Adrenal gland (tissue), 12 donors: ENCODE results near the gene PHOX2A. TPM values are rescaled to one million over a fixed set of nuclear protein-coding genes. Genes with fewer than 3 reads are reported as not detected.

ENCODE experiments used
- DNase-seq, 7 donors: peaks; one replicate each; pipeline ENCODE4 v3.0.0-alpha.2; 2019 to 2020
- H3K27ac ChIP-seq, 5 donors: fragments of 200-600 bp; sonication (generic) in 4 of 5; 1 replicate in 3 of 5; 2 replicates in 2 of 5; pipeline versions ENCODE4 v1.5.1 to v1.8.0; 2016 to 2020; ENCODE audit warnings: mild to moderate bottlenecking in 1 of 5
- H3K27me3 ChIP-seq: fragments of 200-600 bp; 2 replicates; pipeline ENCODE4 v1.8.0; 2021
- H3K36me3 ChIP-seq, 2 donors: fragments of 200-600 bp; replicated peaks in 1 of 2; 1 replicate in 1 of 2; 2 replicates in 1 of 2; pipeline versions ENCODE4 v1.5.1 to v1.8.0; 2018 to 2022
- H3K4me1 ChIP-seq, 2 donors: fragments of 200-600 bp; replicated peaks in 1 of 2; 1 replicate in 1 of 2; 2 replicates in 1 of 2; pipeline versions ENCODE4 v1.5.1 to v1.8.0; 2018 to 2021
- H3K4me3 ChIP-seq, 4 donors: fragments of 200-600 bp; sonication (generic) in 3 of 4; one replicate each; pipeline ENCODE4 v1.5.1; 2016 to 2018
- H3K9me3 ChIP-seq, 3 donors: fragments of 200-600 bp; sonication (generic) in 1 of 3; replicated peaks in 1 of 3; 1 replicate in 2 of 3; 2 replicates in 1 of 3; pipeline versions ENCODE4 v1.5.1 to v1.8.0; 2016 to 2021
- CTCF ChIP-seq, 6 experiments: fragments of 450-650 bp in 4 of 6; fragments of 200-600 bp in 2 of 6; sonication (generic) in 1 of 6; IDR thresholded peaks; 1 replicate in 5 of 6; 2 replicates in 1 of 6; pipeline versions ENCODE4 v1.5.1 to v1.8.0; 2016 to 2021; ENCODE audit warnings: antibody characterized with exemption in 6 of 6, mild to moderate bottlenecking in 2 of 6, moderate library complexity in 1 of 6
- POLR2A ChIP-seq, 2 donors: fragments of 450-650 bp; IDR thresholded peaks; one replicate each; pipeline ENCODE4 v1.6.1; 2017; ENCODE audit warnings: antibody characterized with exemption in 2 of 2, mild to moderate bottlenecking in 2 of 2, moderate library complexity in 1 of 2
- WGBS, 4 donors: extraction: QIAGEN DNeasy Blood & Tissue Kit in 2 of 4; methylation state at CpG; one replicate each; pipeline versions ENCODE4 v1.1.5 to v1.1.7; 2013 to 2017; 5-methylcytosine and 5-hydroxymethylcytosine counted together
- intact Hi-C, 2 donors: fragments of 100-400 bp; cut with DNase I; formaldehyde crosslinking; loops; one replicate each; pipeline versions ENCODE4 v1.14.1 to v1.15.0; 2022 to 2023
- polyA plus RNA-seq, 3 donors: library from polyadenylated mRNA; stranded (reverse); fragments of 200-250 nt in 2 of 3; fragments of 350-450 nt in 1 of 3; fragmentation: Illumina TruSeq in 1 of 3; extraction: RNeasy Lipid Tissue Mini Kit (QIAGEN cat#74804) in 1 of 3; gene quantifications; one replicate each; pipeline ENCODE4 v1.2.3, GENCODE V29; 2013 to 2014
- total RNA-seq, 9 donors: library from RNA; depleted of rRNA in 4 of 9; stranded (reverse); fragments of >200 nt in 4 of 9; fragments of 120-200 nt in 1 of 9; fragmentation: NEBNext Ultra II Directional in 1 of 9; extraction: Animal tissue kit (Norgen Biotek cat#: 25700) in 1 of 9; gene quantifications; one replicate each; pipeline versions ENCODE4 v1.1.0 to v1.2.4, GENCODE V29; 2013 to 2023
- donor health status: healthy with polysubstance abuse.
- donor health status: Bipolar disorder and iron deficiency.
- donor health status: DM: yes; HTN: yes; CAD: no.
- donor health status: DM: no; HTN: no; CAD: no.
- donor health status: DM: no; HTN: no; CAD: no.
- donor health status: DM: yes; HTN: yes; CAD: no.

Gene PHOX2A
- total and polyA plus RNA-seq, 12 donors, result 0.32 to 68.9 (median 12.8) TPM; not detected in 3

DNA sequence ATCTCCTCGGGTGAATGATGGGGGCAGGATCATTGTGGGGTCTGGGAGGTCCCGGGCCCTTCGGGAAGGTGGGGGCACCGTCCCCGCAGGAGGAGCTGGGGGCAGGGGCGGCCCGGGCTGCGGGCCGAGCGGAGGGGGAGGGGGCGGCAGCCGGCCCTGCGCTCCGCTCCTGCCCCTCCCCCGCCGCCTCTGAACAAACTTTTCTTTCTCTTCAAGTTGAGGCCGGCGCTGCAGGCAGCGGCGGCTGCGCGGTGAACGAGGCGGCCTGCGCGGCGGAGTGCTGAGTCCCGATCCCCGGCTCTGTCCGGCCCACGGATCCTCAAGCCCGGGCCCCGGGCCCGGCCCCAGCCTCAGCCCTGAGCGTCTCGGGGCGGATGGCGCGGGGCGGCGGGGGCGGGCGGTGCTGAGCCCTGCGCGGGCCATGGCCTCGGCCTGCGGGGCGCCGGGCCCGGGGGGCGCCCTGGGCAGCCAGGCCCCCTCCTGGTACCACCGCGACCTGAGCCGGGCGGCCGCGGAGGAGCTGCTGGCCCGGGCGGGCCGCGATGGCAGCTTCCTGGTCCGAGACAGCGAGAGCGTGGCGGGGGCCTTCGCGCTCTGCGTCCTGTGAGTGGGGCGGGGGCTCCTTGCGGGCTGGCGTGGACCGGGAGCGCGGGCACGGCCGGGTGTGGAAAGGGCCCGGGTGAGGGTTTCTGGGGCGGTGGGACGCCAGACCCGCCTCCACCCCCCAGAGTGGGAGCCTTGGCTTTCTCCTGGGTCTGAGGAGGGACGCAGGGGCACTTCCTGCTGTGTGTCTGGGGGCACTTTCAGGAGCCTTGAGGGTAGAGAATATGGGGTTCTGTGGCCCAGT, 19.2 kb downstream of the PHOX2A start, which contains the start of gene INPPL1:
Gene INPPL1 (plus strand): TSS at position 204 of the 847 bp plus-strand sequence. CDS start 218 bp downstream, at position 422.
- H3K4me1 ChIP-seq, result peaks cover 14 to 30% of the 10 kb centered on the region in 2 donors
- peaks cover 0 to 22% of the 10 kb centered on the region in 2 donors for H3K36me3 ChIP-seq
- H3K27me3 ChIP-seq, result no peaks in the 10 kb centered on the region
- DNase-seq, result peak; percentile 42 to 73 (median 71)
- peak within 1 kb of the TSS; percentile 89 to 96 (median 94) for H3K27ac ChIP-seq
- intact Hi-C loops, result no loop called here
- H3K9me3 ChIP-seq, result no peaks in the 10 kb centered on the region
- TF ChIP-seq CTCF (IDR thresholded peaks at IDR 0.05), result no peak
- peak in 1 of 2 donors; percentile 28 for TF ChIP-seq POLR2A (IDR thresholded peaks at IDR 0.05)
- H3K4me3 ChIP-seq, result peak within 1 kb of the TSS; percentile 68 to 93 (median 82)
- 0 to 1% (median 0%) methylated on average over 1 to 81 of the region's 81 CpGs for WGBS, 4 donors

DNA sequence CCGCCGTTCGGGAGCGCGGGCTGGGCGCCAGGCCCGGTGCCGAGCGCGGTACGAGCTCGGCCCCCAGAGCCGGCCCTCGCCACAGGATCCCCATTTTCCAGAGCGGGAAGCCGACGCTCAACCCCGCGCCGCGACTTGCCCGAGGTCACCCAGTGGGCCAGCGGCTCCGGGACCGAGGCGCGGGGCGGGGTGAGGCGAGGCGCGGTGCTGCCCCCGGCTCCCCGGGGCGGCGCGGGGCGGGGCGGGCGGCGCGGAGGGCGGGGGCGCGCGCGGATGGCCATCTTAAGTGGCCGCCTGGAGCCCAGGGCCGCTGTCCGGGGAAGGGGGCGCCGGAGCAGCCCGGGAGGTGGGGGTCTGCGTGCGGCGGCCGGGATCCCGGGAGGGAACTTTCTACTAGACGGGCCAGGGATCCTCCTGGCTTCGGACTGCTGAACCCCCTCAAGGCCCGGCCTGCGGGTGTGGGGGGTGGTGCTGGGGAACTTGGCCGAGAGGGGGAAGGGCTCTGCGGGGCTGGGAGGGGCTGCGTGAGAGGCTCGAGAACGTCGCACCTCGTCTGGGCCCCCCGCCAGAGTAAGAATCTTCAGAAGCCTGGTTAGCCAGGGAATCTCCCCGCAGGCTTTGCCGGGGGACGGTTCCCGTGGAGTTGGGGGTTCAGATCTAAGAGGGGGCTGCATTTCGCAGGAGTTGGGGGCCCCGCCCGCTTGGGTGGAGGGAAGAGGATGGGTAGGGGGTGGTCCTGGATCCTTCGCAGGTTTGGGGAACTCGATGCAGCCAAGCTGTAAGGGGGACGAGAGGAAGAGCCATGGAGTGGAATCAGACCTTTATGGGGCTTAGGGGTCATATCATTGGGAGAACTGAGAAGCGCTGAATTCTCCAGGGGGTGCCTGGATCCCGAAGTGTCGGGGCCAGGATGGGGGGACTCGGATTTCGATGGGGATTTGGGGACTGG, 20.1 kb downstream of the PHOX2A start:
- intact Hi-C loops, result no loop called here
- DNase-seq, result peak; percentile 58 to 81 (median 75)
- TF ChIP-seq CTCF (IDR thresholded peaks at IDR 0.05) (peak in 1 of 6 experiments; percentile 3), POLR2A (IDR thresholded peaks at IDR 0.05) (no peak)
- H3K4me1 ChIP-seq, result peaks cover 14 to 30% of the 10 kb centered on the region in 2 donors
- H3K4me3 ChIP-seq, result peak overlapping the region; percentile 68 to 93 (median 82)
- no peaks in the 10 kb centered on the region for H3K27me3 ChIP-seq
- H3K27ac ChIP-seq, result peak overlapping the region; percentile 89 to 96 (median 94)
- no peaks in the 10 kb centered on the region for H3K9me3 ChIP-seq
- peaks cover 0 to 13% of the 10 kb centered on the region in 2 donors for H3K36me3 ChIP-seq
- WGBS, 4 donors, result 0 to 1% (median 1%) methylated on average over 16 to 84 of the region's 84 CpGs

- no peaks in the 10 kb centered on the region for H3K9me3 ChIP-seq
- TF ChIP-seq POLR2A (IDR thresholded peaks at IDR 0.05) (peak; percentile 58 to 66), CTCF (IDR thresholded peaks at IDR 0.05) (peak in 4 of 6 experiments; percentile 26 to 48 (median 35))
- H3K4me1 ChIP-seq, result peaks cover 14 to 30% of the 10 kb centered on the region in 2 donors
- WGBS, 4 donors, result 0 to 1% (median 0%) methylated on average over 5 to 47 of the region's 47 CpGs
- no peaks in the 10 kb centered on the region for H3K27me3 ChIP-seq
- DNase-seq, result peak; percentile 93 to 97 (median 95)
- peaks cover 0 to 5% of the 10 kb centered on the region in 2 donors for H3K36me3 ChIP-seq
- peak overlapping the region; percentile 89 to 96 (median 94) for H3K27ac ChIP-seq
- H3K4me3 ChIP-seq, result peak overlapping the region; percentile 42 to 84 (median 74)
- intact Hi-C loops, result no loop called here
Measured at GRCh38 chr11:72222907-72223614, 20.9 kb downstream of the PHOX2A start.
